Thoracic aorta (tissue), 2 donors: ENCODE results near the gene ELOVL7. TPM values are rescaled to one million over a fixed set of nuclear protein-coding genes. Genes with fewer than 3 reads are reported as not detected.
"Not testable (repeated sequence)": the region's sequence is repeated elsewhere in the genome, so short reads cannot be mapped to it uniquely, and the experiment has no call there.

Experiments
- ATAC-seq: fragments of 150-250 bp; one replicate; pipeline ENCODE4 v1.8.0; 2017; ENCODE audit warnings: low read depth; ENCODE audit not compliant: insufficient number of reproducible peaks, low FRiP score
- DNase-seq: peaks from one replicate; pipeline ENCODE4 v3.0.0-alpha.2; 2020; ENCODE audit warnings: low spot score
- H3K27ac ChIP-seq, 2 donors: fragments of 200-600 bp; sonication (generic); 1 replicate in 1 of 2; 2 replicates in 1 of 2; pipeline ENCODE4 v1.5.1; 2016; ENCODE audit warnings: mild to moderate bottlenecking in 2 of 2, moderate library complexity in 2 of 2
- H3K27me3 ChIP-seq: fragments of 200-600 bp; sonication (generic); replicated peaks from 2 replicates; pipeline ENCODE4 v1.6.0; 2016; ENCODE audit warnings: mild to moderate bottlenecking; ENCODE audit not compliant: insufficient read depth
- H3K36me3 ChIP-seq: fragments of 200-600 bp; sonication (generic); one replicate; pipeline ENCODE4 v1.5.1; 2016
- H3K4me1 ChIP-seq, 2 donors: fragments of 200-600 bp; sonication (generic); 1 replicate in 1 of 2; 2 replicates in 1 of 2; pipeline versions ENCODE4 v1.5.1 to v1.6.0; 2016; ENCODE audit warnings: low read depth in 2 of 2, mild to moderate bottlenecking in 1 of 2; ENCODE audit not compliant: control insufficient read depth in 1 of 2
- H3K4me3 ChIP-seq: fragments of 200-600 bp; sonication (generic); 2 replicates; pipeline ENCODE4 v1.5.1; 2016; ENCODE audit warnings: mild to moderate bottlenecking
- H3K9me3 ChIP-seq: fragments of 200-600 bp; sonication (generic); 2 replicates; pipeline ENCODE4 v1.5.1; 2016
- CTCF ChIP-seq: fragments of 200-600 bp; sonication (generic); IDR thresholded peaks from one replicate; pipeline ENCODE4 v1.5.1; 2019; ENCODE audit warnings: antibody characterized with exemption
- total RNA-seq, 2 donors: library from RNA; depleted of rRNA; stranded (reverse); fragments of >200 nt; gene quantifications; one replicate each; pipeline versions ENCODE4 v1.1.0 to v1.2.3, GENCODE V29; 2016

The ELOVL7 gene
- total RNA-seq, 2 donors from 2014 or later, result 3.0 to 18.5 TPM

- Histone ChIP-seq H3K4me1 (no peaks in the 10 kb centered on the region), H3K4me3 (no peak overlapping the region), H3K9me3 (no peaks in the 10 kb centered on the region), H3K27ac (no peak overlapping the region), H3K36me3 (peaks cover 3% of the 10 kb centered on the region), H3K27me3 (no peaks in the 10 kb centered on the region)
- no peak for TF ChIP-seq CTCF
- DNase-seq (no peak), ATAC-seq (no peak)
These were observed 43.0 kb upstream of the ELOVL7 start for GRCh38 chr5:60887096-60887495.

GRCh38 chr5:60886158-60886557 is 42.1 kb upstream of the ELOVL7 start:
- no peak for TF ChIP-seq CTCF
- DNase-seq, result no peak
- no peak overlapping the region for H3K27ac ChIP-seq
- H3K9me3 ChIP-seq, result no peaks in the 10 kb centered on the region
- peaks cover 3% of the 10 kb centered on the region for H3K36me3 ChIP-seq
- ATAC-seq, result no peak
- H3K27me3 ChIP-seq, result no peaks in the 10 kb centered on the region
- no peak overlapping the region for H3K4me3 ChIP-seq
- H3K4me1 ChIP-seq, result no peaks in the 10 kb centered on the region

GRCh38 chr5:60883229-60883628 is 39.2 kb upstream of the ELOVL7 start:
- DNase-seq (no peak), ATAC-seq (no peak)
- H3K36me3 ChIP-seq, result no peaks in the 10 kb centered on the region
- H3K4me3 ChIP-seq, result no peak overlapping the region
- H3K27me3 ChIP-seq, result no peaks in the 10 kb centered on the region
- TF ChIP-seq CTCF, result no peak
- no peaks in the 10 kb centered on the region for H3K4me1 ChIP-seq
- H3K27ac ChIP-seq, result no peak overlapping the region
- no peaks in the 10 kb centered on the region for H3K9me3 ChIP-seq

GRCh38 chr5:60872892-60873291 is 28.8 kb upstream of the ELOVL7 start:
- ATAC-seq, result no peak
- Histone ChIP-seq H3K4me3 (no peak overlapping the region), H3K27me3 (no peaks in the 10 kb centered on the region), H3K27ac (no peak overlapping the region), H3K4me1 (no peaks in the 10 kb centered on the region), H3K36me3 (no peaks in the 10 kb centered on the region), H3K9me3 (peaks cover 12% of the 10 kb centered on the region)
- TF ChIP-seq CTCF, result no peak
- no peak for DNase-seq

GRCh38 chr5:60870857-60871256 is 26.8 kb upstream of the ELOVL7 start:
- Histone ChIP-seq H3K4me1 (no peaks in the 10 kb centered on the region), H3K36me3 (no peaks in the 10 kb centered on the region), H3K9me3 (peaks cover 12% of the 10 kb centered on the region), H3K4me3 (no peak overlapping the region), H3K27ac (no peak overlapping the region), H3K27me3 (no peaks in the 10 kb centered on the region)
- TF ChIP-seq CTCF, result no peak
- ATAC-seq (no peak), DNase-seq (no peak)

GRCh38 chr5:60860572-60860971 is 16.5 kb upstream of the ELOVL7 start:
- not testable (repeated sequence) for H3K36me3 ChIP-seq, DNase-seq, ATAC-seq, H3K4me3 ChIP-seq, H3K9me3 ChIP-seq, H3K27me3 ChIP-seq, H3K4me1 ChIP-seq, H3K27ac ChIP-seq
